IMR-90 (cell line): Measurements from ENCODE around the gene ADGRL1. TPM values are rescaled to one million over a fixed set of nuclear protein-coding genes. Genes with fewer than 3 reads are reported as not detected.

Experiments used
- ATAC-seq: fragments of 200-7000 bp; cut with Tn5 transposase; 2 replicates; pipeline ENCODE4 v1.9.1; 2020; ENCODE audit warnings: low read depth, mild to moderate bottlenecking, moderate library complexity
- BruUV-seq: library from RNA; stranded (reverse); fragments of 400-500 nt; replicated peaks from 2 replicates; lab custom pipeline; 2021; lab: Mats Ljungman, UMichigan
- CTCF ChIA-PET: fragments of 300-600 bp; formaldehyde crosslinking; extraction: SDS; loops from one replicate; lab custom pipeline; 2021; ENCODE audit warnings: antibody characterized with exemption; lab: Yijun Ruan, JAX
- POLR2A ChIA-PET: fragments of 300-600 bp; sonication (Branson Sonifier 250); formaldehyde crosslinking; loops from one replicate; lab custom pipeline; 2022; ENCODE audit warnings: antibody characterized with exemption; ENCODE audit not compliant: unreplicated experiment; lab: Charles Lee
- DNase-seq: peaks from one replicate; pipeline ENCODE4 v3.0.0; 2013
- H2AFZ ChIP-seq: replicated peaks from 2 replicates; pipeline ENCODE3; 2013; ENCODE audit warnings: low read length, mild to moderate bottlenecking; ENCODE audit not compliant: poor library complexity
- H2AK5ac ChIP-seq: 2 replicates; pipeline ENCODE4 v1.6.1; 2013; ENCODE audit warnings: low read depth, low read length, inconsistent platforms
- H2AK9ac ChIP-seq: replicated peaks from 2 replicates; pipeline ENCODE3; 2013; ENCODE audit warnings: mild to moderate bottlenecking, low read depth, low read length, moderate library complexity; ENCODE audit not compliant: poor library complexity
- H2BK120ac ChIP-seq: 2 replicates; pipeline ENCODE4 v1.6.1; 2013; ENCODE audit warnings: low read depth, low read length, inconsistent platforms
- H2BK15ac ChIP-seq: 3 replicates; pipeline ENCODE4 v1.6.1; 2013; ENCODE audit warnings: low read depth, low read length, inconsistent platforms
- H2BK20ac ChIP-seq: 2 replicates; pipeline ENCODE4 v1.6.1; 2013; ENCODE audit warnings: low read depth, mild to moderate bottlenecking, inconsistent platforms, low read length, moderate library complexity
- H2BK5ac ChIP-seq: 2 replicates; pipeline ENCODE4 v1.6.1; 2013; ENCODE audit warnings: mild to moderate bottlenecking, low read depth, low read length, inconsistent platforms; ENCODE audit not compliant: poor library complexity, severe bottlenecking
- H3K14ac ChIP-seq: replicated peaks from 2 replicates; pipeline ENCODE4 v1.6.1; 2013; ENCODE audit warnings: low read depth, low read length, inconsistent platforms
- H3K18ac ChIP-seq: 2 replicates; pipeline ENCODE4 v1.6.1; 2013; ENCODE audit warnings: low read depth, low read length, control low read depth
- H3K23ac ChIP-seq: 2 replicates; pipeline ENCODE4 v1.6.1; 2013; ENCODE audit warnings: low read depth, low read length, inconsistent platforms
- H3K27ac ChIP-seq: 2 replicates; pipeline ENCODE4 v1.5.1; 2013; ENCODE audit warnings: mild to moderate bottlenecking, control low read depth, low read length; ENCODE audit not compliant: insufficient read depth
- H3K27me3 ChIP-seq: 2 replicates; pipeline ENCODE4 v1.6.1; 2013; ENCODE audit warnings: low read length; ENCODE audit not compliant: control insufficient read depth, insufficient read depth
- H3K36me3 ChIP-seq: 2 replicates; pipeline ENCODE4 v1.6.1; 2013; ENCODE audit warnings: low read length, mixed read lengths; ENCODE audit not compliant: control insufficient read depth, insufficient read depth
- H3K4ac ChIP-seq: 2 replicates; pipeline ENCODE4 v1.6.1; 2013; ENCODE audit warnings: low read depth, low read length, inconsistent platforms
- H3K4me1 ChIP-seq: 2 replicates; pipeline ENCODE4 v1.6.1; 2013; ENCODE audit warnings: low read length, mixed read lengths; ENCODE audit not compliant: control insufficient read depth, insufficient read depth
- H3K4me2 ChIP-seq: 2 replicates; pipeline ENCODE4 v1.6.1; 2013; ENCODE audit warnings: low read depth, mild to moderate bottlenecking, control low read depth, low read length, moderate library complexity
- H3K4me3 ChIP-seq: 2 replicates; pipeline ENCODE4 v1.5.1; 2013; ENCODE audit warnings: low read depth, mild to moderate bottlenecking, control low read depth, low read length, moderate library complexity; ENCODE audit not compliant: insufficient read depth
- H3K56ac ChIP-seq: 2 replicates; pipeline ENCODE4 v1.6.1; 2013; ENCODE audit warnings: low read length, inconsistent platforms; ENCODE audit not compliant: insufficient read depth; ENCODE audit errors: extremely low read depth
- H3K79me1 ChIP-seq, 2 experiments: 2 replicates each; pipeline ENCODE4 v1.6.1; 2013; ENCODE audit warnings: low read length in 2 of 2, inconsistent platforms in 1 of 2, low read depth in 1 of 2
- H3K9ac ChIP-seq: 2 replicates; pipeline ENCODE4 v1.6.1; 2013; ENCODE audit warnings: low read depth, low read length, control low read depth
- H3K9me1 ChIP-seq: 2 replicates; pipeline ENCODE4 v1.6.1; 2013; ENCODE audit warnings: low read length, inconsistent platforms; ENCODE audit not compliant: insufficient read depth
- H3K9me3 ChIP-seq: 2 replicates; pipeline ENCODE4 v1.6.1; 2013; ENCODE audit warnings: low read length; ENCODE audit not compliant: control insufficient read depth, insufficient read depth
- H4K20me1 ChIP-seq: 2 replicates; pipeline ENCODE4 v1.6.1; 2013; ENCODE audit warnings: low read length, inconsistent platforms; ENCODE audit not compliant: insufficient read depth
- H4K5ac ChIP-seq: 2 replicates; pipeline ENCODE4 v1.6.1; 2013; ENCODE audit warnings: mild to moderate bottlenecking, low read depth, low read length, control low read depth
- H4K8ac ChIP-seq, 2 experiments: 2 replicates each; pipeline ENCODE4 v1.6.1; 2013; ENCODE audit warnings: low read depth in 2 of 2, low read length in 2 of 2, control low read depth in 1 of 2, inconsistent platforms in 1 of 2
- H4K91ac ChIP-seq: 2 replicates; pipeline ENCODE4 v1.6.1; 2013; ENCODE audit warnings: low read depth, low read length, inconsistent platforms; ENCODE audit not compliant: insufficient read depth
- CEBPB ChIP-seq: IDR thresholded peaks from 2 replicates; pipeline ENCODE4 v1.6.1; 2012; ENCODE audit warnings: low read depth, low read length, improper control_type of control experiment
- CHD1 ChIP-seq: IDR thresholded peaks from 2 replicates; pipeline ENCODE4 v1.6.1; 2012; ENCODE audit warnings: low read depth, low read length, improper control_type of control experiment
- CTCF ChIP-seq: conservative IDR thresholded peaks from 2 replicates; pipeline ENCODE4 v1.5.1; 2012; ENCODE audit warnings: mild to moderate bottlenecking, low read depth, low read length, improper control_type of control experiment
- ELK1 ChIP-seq: fragments of 150-350 bp; IDR thresholded peaks from 2 replicates; pipeline ENCODE4 v1.6.1; 2016; ENCODE audit warnings: low read depth, mild to moderate bottlenecking, low read length, moderate library complexity, borderline replicate concordance
- FOS ChIP-seq: fragments of 150-350 bp; IDR thresholded peaks from 2 replicates; pipeline ENCODE4 v1.6.1; 2016; ENCODE audit warnings: low read depth, low read length
- MAFK ChIP-seq: IDR thresholded peaks from 2 replicates; pipeline ENCODE4 v1.6.1; 2012; ENCODE audit warnings: low read depth, low read length, improper control_type of control experiment
- NFE2L2 ChIP-seq: fragments of 150-350 bp; IDR thresholded peaks from 2 replicates; pipeline ENCODE4 v1.6.1; 2016; ENCODE audit warnings: low read depth, mild to moderate bottlenecking, low read length
- POLR2A ChIP-seq: IDR thresholded peaks from 2 replicates; pipeline ENCODE4 v1.6.1; 2012; ENCODE audit warnings: mild to moderate bottlenecking, low read depth, low read length
- RCOR1 ChIP-seq: IDR thresholded peaks from 2 replicates; pipeline ENCODE4 v1.6.1; 2012; ENCODE audit warnings: mild to moderate bottlenecking, low read length, improper control_type of control experiment; ENCODE audit not compliant: insufficient replicate concordance
- RFX5 ChIP-seq: IDR thresholded peaks from 2 replicates; pipeline ENCODE4 v1.8.0; 2012; ENCODE audit warnings: low read depth, mild to moderate bottlenecking, low read length, moderate library complexity
- SMC3 ChIP-seq: fragments of 150-350 bp; IDR thresholded peaks from 2 replicates; pipeline ENCODE4 v1.6.1; 2016; ENCODE audit warnings: low read depth, mild to moderate bottlenecking, antibody characterized with exemption, low read length, moderate library complexity
- WGBS, 2 experiments: methylation state at CpG; one replicate each; pipeline versions ENCODE4 v1.1.5 to v1.1.7; 2013; ENCODE audit warnings: missing lambda C conversion rate in 2 of 2; ENCODE audit not compliant: insufficient read length in 1 of 2; ENCODE audit errors: extremely low coverage in 2 of 2; 5-methylcytosine and 5-hydroxymethylcytosine counted together
- dilution Hi-C: fragments of 300-500 bp; cut with HindIII; formaldehyde crosslinking; loops from one replicate; pipeline ENCODE4 v1.14.3; 2018; ENCODE audit warnings: low sequenced_read_pairs; ENCODE audit not compliant: unreplicated experiment
- in situ Hi-C: fragments of 300-500 bp; cut with MboI; formaldehyde crosslinking; loops from 3 replicates; pipeline ENCODE4 v1.14.3; 2019; ENCODE audit warnings: low sequenced_read_pairs, inconsistent platforms, mixed read lengths
- intact Hi-C: fragments of 100-400 bp; cut with micrococcal nuclease; formaldehyde crosslinking; loops from 2 replicates; pipeline ENCODE4 v1.10.0; 2022
- polyA plus RNA-seq, 3 experiments: library from polyadenylated mRNA; depleted of rRNA; stranded (reverse); fragments of >200 nt; gene quantifications; 2 replicates each; pipeline ENCODE4 v1.2.3, GENCODE V29; 2012; ENCODE audit warnings: low replicate concordance in 1 of 3
- total RNA-seq: library from RNA; depleted of rRNA; stranded (reverse); fragments of >200 nt; gene quantifications from 2 replicates; pipeline ENCODE4 v1.2.3, GENCODE V29; 2012

The ADGRL1 gene
- total and polyA plus RNA-seq, 2 of the 4 experiments (the other 2 are of a cell fraction), result 0.72 to 2.2 TPM

- ATAC-seq (no peak), DNase-seq (no peak)
- Histone ChIP-seq H3K27ac (no peak overlapping the region), H3K18ac (no peak overlapping the region; the same call in 1 of the 2 replicates), H3K36me3 (no peaks in the 10 kb centered on the region), H3K9me1 (peaks cover 17% of the 10 kb centered on the region; the same call in 1 of the 2 replicates), H4K5ac (no peak overlapping the region; the same call in 1 of the 2 replicates), H2AK5ac (0 out of 2 replicates have a peak overlapping the region, but pooled peaks have one; percentile 3), H3K27me3 (no peaks in the 10 kb centered on the region), H3K23ac (0 out of 2 replicates have a peak overlapping the region, but pooled peaks have one; percentile 56), H3K9me3 (no peaks in the 10 kb centered on the region), H3K9ac (no peak overlapping the region), H2BK15ac (no peak overlapping the region), H4K20me1 (peaks cover 8% of the 10 kb centered on the region), H3K4me3 (no peak overlapping the region), H2BK120ac (no peak overlapping the region), H2BK5ac (no peak overlapping the region), H2BK20ac (no peak overlapping the region), H3K56ac (no peak overlapping the region), H4K91ac (peak overlapping the region; percentile 79), H4K8ac (peak overlapping the region; percentile 64 to 83; a peak in 3 of 4 replicates), H3K4ac (peak overlapping the region; percentile 78), H3K14ac (0 out of 2 replicates have a peak overlapping the region, but pooled peaks have one; percentile 57), H2AFZ (peak overlapping the region; percentile 81), H2AK9ac (peak overlapping the region; percentile 71), H3K4me2 (no peak overlapping the region), H3K79me1 (peaks cover 15 to 79% of the 10 kb centered on the region in 2 experiments), H3K4me1 (peaks cover 15% of the 10 kb centered on the region)
- in situ Hi-C loops (no loop called here), intact Hi-C loops (no loop called here), dilution Hi-C loops (no loop called here)
- WGBS, 2 experiments, result 67% methylated on average over 1 of the region's 12 CpGs; no CpG with 5 or more reads in 1 of the 2 experiments
- POLR2A ChIA-PET, result interaction anchor here (0.6 kb wide), 1 partner anchor 237 kb away, joined by 3 read pairs; no protein-coding TSS in a partner anchor
- no TSS peak for BruUV-seq
- CTCF ChIA-PET, result no interaction called here
- TF ChIP-seq SMC3 (no peak), RCOR1 (no peak), FOS (no peak), MAFK (no peak), CEBPB (no peak), POLR2A (no peak), CHD1 (no peak), CTCF (no peak), NFE2L2 (no peak), RFX5 (no peak), ELK1 (no peak)
These were observed 93.7 kb downstream of the ADGRL1 start for GRCh38 chr19:14112051-14112808.
